Motor neuron (in vitro differentiated cells): ENCODE measurements around the gene GFRA4. TPM values are rescaled to one million over a fixed set of nuclear protein-coding genes. Genes with fewer than 3 reads are reported as not detected.

Experiments
- ATAC-seq, 8 experiments: fragments of 200-7000 bp; cut with Tn5 transposase; replicated peaks in 6 of 8; 2 replicates each; pipeline ENCODE4 v1.8.0; 2021; ENCODE audit warnings: mild to moderate bottlenecking in 8 of 8, moderate library complexity in 8 of 8
- H3K27ac ChIP-seq, 2 donors: fragments of 250-450 bp; sonication (Bioruptor Pico); 2 replicates each; pipeline ENCODE4 v1.9.0; 2021; ENCODE audit warnings: antibody characterized with exemption in 2 of 2, mild to moderate bottlenecking in 2 of 2, moderate library complexity in 1 of 2
- H3K4me1 ChIP-seq, 2 donors: fragments of 250-450 bp; sonication (Bioruptor Pico); replicated peaks in 1 of 2; 2 replicates each; pipeline ENCODE4 v1.6.1; 2021; ENCODE audit warnings: antibody characterized with exemption in 2 of 2, mild to moderate bottlenecking in 2 of 2, moderate library complexity in 1 of 2
- H3K4me3 ChIP-seq, 5 donors: fragments of 250-450 bp; sonication (Bioruptor Pico); 2 replicates each; pipeline ENCODE4 v1.9.0; 2021; ENCODE audit warnings: antibody characterized with exemption in 5 of 5, mild to moderate bottlenecking in 5 of 5, moderate library complexity in 4 of 5
- WGBS, 10 experiments: fragments of 450-650 bp; shearing (Covaris generic); methylation state at CpG; one replicate each; pipeline ENCODE4 v1.0.0; 2022; 5-methylcytosine and 5-hydroxymethylcytosine counted together
- in situ Hi-C, 9 experiments: fragments of 400-800 bp; cut with MboI; loops; one replicate each; pipeline ENCODE4 v1.15.0; 2021; ENCODE audit warnings: low sequenced_read_pairs in 9 of 9, low pct_unique_long_range_greater_than_20kb in 2 of 9; ENCODE audit not compliant: unreplicated experiment in 9 of 9
- total RNA-seq, 8 experiments: library from RNA; unstranded; fragments of 300-600 nt; gene quantifications; 2 replicates each; pipeline versions ENCODE4 v1.2.3 to v1.2.4, GENCODE V29; 2022

The GFRA4 gene
- under 1 TPM in 1 of 8 experiments, not detected in 7; 0.14 TPM for total RNA-seq

- peaks cover 11 to 12% of the 10 kb centered on the region in 2 donors for H3K4me1 ChIP-seq
- in situ Hi-C loops = no loop called here
- WGBS, 10 experiments = 48 to 90% (median 63%) methylated on average over 1 to 9 of the region's 19 CpGs; no CpG with 5 or more reads in 5 of the 10 experiments
- no peak within 1 kb of the TSS for H3K4me3 ChIP-seq
- no peak for ATAC-seq
- no peak within 1 kb of the TSS for H3K27ac ChIP-seq
Observed at GRCh38 chr20:3663031-3663701, at the start of gene GFRA4. GFRA4 (minus strand) TSS chr20:3663399; CDS start chr20:3663399, 0 bp downstream.

GRCh38 chr20:3712279-3712873, 49.2 kb upstream of the GFRA4 start, which contains the start of gene SIGLEC1:
SIGLEC1 (minus strand) TSS chr20:3712600; CDS start chr20:3707128, 5,472 bp downstream.
- ATAC-seq = no peak
- 80 to 100% (median 83%) methylated on average over 1 to 3 of the region's 15 CpGs; no CpG with 5 or more reads in 6 of the 10 experiments for WGBS, 10 experiments
- H3K27ac ChIP-seq = no peak within 1 kb of the TSS
- no peaks in the 10 kb centered on the region for H3K4me1 ChIP-seq
- no peak within 1 kb of the TSS for H3K4me3 ChIP-seq
- in situ Hi-C loops = no loop called here

GRCh38 chr20:3711484-3711941, 48.3 kb upstream of the GFRA4 start:
- ATAC-seq = no peak
- in situ Hi-C loops = no loop called here
- H3K27ac ChIP-seq = no peak overlapping the region
- no peaks in the 10 kb centered on the region for H3K4me1 ChIP-seq
- no peak overlapping the region for H3K4me3 ChIP-seq
- WGBS, 10 experiments = 20 to 93% (median 68%) methylated on average over 1 to 4 of the region's 4 CpGs; no CpG with 5 or more reads in 4 of the 10 experiments

- 10 to 94% (median 49%) methylated on average over 1 to 13 of the region's 18 CpGs; no CpG with 5 or more reads in 4 of the 10 experiments for WGBS, 10 experiments
- ATAC-seq = peak in 7 of 8 experiments; percentile 2 to 60 (median 37)
- in situ Hi-C loops = no loop called here
- H3K4me3 ChIP-seq = no peak overlapping the region
- no peaks in the 10 kb centered on the region for H3K4me1 ChIP-seq
- no peak overlapping the region for H3K27ac ChIP-seq
Observed at GRCh38 chr20:3710703-3711483, 47.7 kb upstream of the GFRA4 start.

GRCh38 chr20:3710011-3710466, 46.8 kb upstream of the GFRA4 start:
- no peaks in the 10 kb centered on the region for H3K4me1 ChIP-seq
- WGBS, 10 experiments = 15 to 83% (median 61%) methylated on average over 1 to 4 of the region's 6 CpGs; no CpG with 5 or more reads in 6 of the 10 experiments
- peak in 4 of 8 experiments; percentile 7 to 89 (median 83) for ATAC-seq
- H3K27ac ChIP-seq = no peak overlapping the region
- in situ Hi-C loops = no loop called here
- no peak overlapping the region for H3K4me3 ChIP-seq

GRCh38 chr20:3707508-3707899, 44.3 kb upstream of the GFRA4 start:
- Histone ChIP-seq H3K4me3 (no peak overlapping the region), H3K4me1 (no peaks in the 10 kb centered on the region), H3K27ac (no peak overlapping the region)
- no peak for ATAC-seq
- WGBS, 10 experiments = 67 to 100% (median 89%) methylated on average over 1 to 3 of the region's 3 CpGs; no CpG with 5 or more reads in 3 of the 10 experiments
- in situ Hi-C loops = no loop called here

- WGBS, 10 experiments = 72 to 100% (median 83%) methylated on average over 1 to 4 of the region's 10 CpGs; no CpG with 5 or more reads in 5 of the 10 experiments
- in situ Hi-C loops = no loop called here
- Histone ChIP-seq H3K27ac (no peak overlapping the region), H3K4me3 (no peak overlapping the region), H3K4me1 (no peaks in the 10 kb centered on the region)
- peak in 3 of 8 experiments; percentile 4 to 11 (median 9) for ATAC-seq
Observed at GRCh38 chr20:3706774-3707507, 43.7 kb upstream of the GFRA4 start.

- Histone ChIP-seq H3K4me3 (no peak overlapping the region), H3K4me1 (no peaks in the 10 kb centered on the region), H3K27ac (no peak overlapping the region)
- in situ Hi-C loops = no loop called here
- no peak for ATAC-seq
- 84 to 100% (median 88%) methylated on average over 2 to 16 of the region's 31 CpGs; no CpG with 5 or more reads in 7 of the 10 experiments for WGBS, 10 experiments
Observed at GRCh38 chr20:3705970-3706739, 43.0 kb upstream of the GFRA4 start.

GRCh38 chr20:3705491-3705969, 42.3 kb upstream of the GFRA4 start:
- H3K27ac ChIP-seq = no peak overlapping the region
- in situ Hi-C loops = no loop called here
- no peaks in the 10 kb centered on the region for H3K4me1 ChIP-seq
- ATAC-seq = no peak
- no peak overlapping the region for H3K4me3 ChIP-seq
- WGBS, 10 experiments = 60 to 100% (median 73%) methylated on average over 1 to 8 of the region's 14 CpGs; no CpG with 5 or more reads in 6 of the 10 experiments

GRCh38 chr20:3704087-3704486, 40.9 kb upstream of the GFRA4 start:
- WGBS, 10 experiments = 60 to 93% (median 82%) methylated on average over 2 to 4 of the region's 5 CpGs; no CpG with 5 or more reads in 5 of the 10 experiments
- Histone ChIP-seq H3K4me1 (no peaks in the 10 kb centered on the region), H3K27ac (no peak overlapping the region), H3K4me3 (no peak overlapping the region)
- in situ Hi-C loops = no loop called here
- ATAC-seq = no peak

- peak in 2 of 8 experiments; percentile 57 to 81 for ATAC-seq
- WGBS, 10 experiments = 0 to 100% (median 80%) methylated on average over 1 to 8 of the region's 11 CpGs; no CpG with 5 or more reads in 1 of the 10 experiments
- in situ Hi-C loops = no loop called here
- no peak overlapping the region for H3K27ac ChIP-seq
- no peak overlapping the region for H3K4me3 ChIP-seq
- no peaks in the 10 kb centered on the region for H3K4me1 ChIP-seq
Observed at GRCh38 chr20:3702611-3703391, 39.6 kb upstream of the GFRA4 start.
